HG02642 (cell line): ENCODE results near the gene RBSN.
A peak's percentile ranks its signal among the peaks of the same experiment; 100 is the strongest.
"Not testable (repeated sequence)": the region's sequence is repeated elsewhere in the genome, so short reads cannot be mapped to it uniquely, and the experiment has no call there.

Source experiments
- ATAC-seq: cut with Tn5 transposase; IDR thresholded peaks from one replicate; pipeline ENCODE4 v1.9.1; 2021; ENCODE audit warnings: mild to moderate bottlenecking; ENCODE audit not compliant: unreplicated experiment, poor library complexity

Gene RBSN

DNA sequence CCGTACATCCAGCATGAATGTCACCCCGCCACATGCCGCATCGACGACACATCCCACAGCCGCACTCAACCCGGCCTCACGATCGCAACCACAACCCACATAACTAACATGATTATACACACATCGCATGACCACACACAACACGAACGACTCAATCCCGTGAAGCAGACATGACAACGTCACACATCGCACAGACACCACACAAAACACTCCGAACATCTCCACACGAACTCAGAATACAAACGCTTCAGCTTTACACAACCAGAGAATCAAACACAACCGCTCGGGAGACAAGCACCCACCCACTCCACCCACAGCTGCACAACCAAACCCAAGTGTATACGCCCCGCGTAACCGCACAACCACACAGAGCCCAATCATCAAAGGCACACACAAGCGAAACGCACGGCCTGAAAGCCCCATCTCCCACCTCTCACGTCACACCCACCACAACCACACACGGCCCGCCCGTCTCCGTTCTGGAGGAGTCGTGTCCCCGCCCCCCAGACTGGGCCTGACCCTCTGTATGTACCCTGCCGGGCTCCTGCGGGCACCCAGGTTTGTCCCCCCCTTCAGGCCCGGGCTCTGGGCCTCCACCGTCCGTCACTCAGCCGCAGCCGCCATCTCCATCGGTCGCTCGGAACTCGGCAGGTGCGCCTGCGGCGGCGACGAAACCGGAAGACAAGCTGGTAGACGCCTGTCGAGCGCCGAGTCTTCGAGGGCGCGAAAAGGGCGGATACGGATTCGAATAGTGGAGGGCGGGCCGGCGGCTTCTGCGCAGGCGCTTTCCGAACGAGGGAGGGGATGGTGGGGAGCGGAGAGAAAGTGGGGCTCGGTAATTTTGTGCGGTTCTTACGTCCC lies at the start of gene RBSN:
RBSN (minus strand) TSS at position 646 of the 861 bp plus-strand sequence. CDS start 3,028 bp downstream, outside the sequence.
- peak; percentile 92 for ATAC-seq

DNA sequence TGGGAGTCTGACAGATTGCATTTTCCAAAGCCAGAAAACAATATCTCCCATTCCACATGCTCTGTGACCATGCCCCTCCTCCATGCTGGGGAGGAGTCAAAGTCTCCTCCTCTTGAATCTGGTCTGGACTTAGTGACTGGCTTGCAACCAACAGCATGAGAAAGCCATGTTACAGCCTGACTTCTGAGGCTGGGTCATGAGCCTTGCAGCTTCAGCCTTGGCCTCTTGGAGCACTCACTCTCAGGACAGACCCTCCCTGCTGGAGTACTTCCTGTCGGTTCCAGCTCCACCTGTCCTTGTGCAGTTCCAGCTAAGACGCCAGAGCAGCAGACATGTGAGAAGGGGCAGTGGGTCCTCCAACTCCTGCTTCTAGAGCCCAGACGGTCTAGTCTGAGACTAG lies 49.7 kb upstream of the RBSN start:
- ATAC-seq = no peak

DNA sequence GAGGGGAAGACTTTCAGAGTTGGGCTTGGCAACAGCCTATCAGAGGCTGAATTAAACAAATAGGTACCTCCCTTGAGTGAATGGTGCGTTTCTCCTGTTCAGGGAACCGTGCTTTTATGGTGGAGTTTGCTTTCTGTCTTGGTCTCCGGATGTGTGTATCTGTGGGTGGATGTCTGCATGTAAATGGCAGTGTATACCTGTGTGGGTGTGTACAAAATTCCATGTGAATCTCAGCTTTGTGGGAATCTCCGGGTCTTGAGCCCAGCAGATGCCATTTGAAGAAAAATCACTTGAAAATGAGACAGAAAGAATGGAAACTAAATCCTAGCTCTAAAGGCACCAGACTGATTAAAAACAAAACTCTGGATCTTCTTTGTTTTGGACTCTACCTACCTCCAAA lies 37.9 kb upstream of the RBSN start:
- ATAC-seq = not testable (repeated sequence)

DNA sequence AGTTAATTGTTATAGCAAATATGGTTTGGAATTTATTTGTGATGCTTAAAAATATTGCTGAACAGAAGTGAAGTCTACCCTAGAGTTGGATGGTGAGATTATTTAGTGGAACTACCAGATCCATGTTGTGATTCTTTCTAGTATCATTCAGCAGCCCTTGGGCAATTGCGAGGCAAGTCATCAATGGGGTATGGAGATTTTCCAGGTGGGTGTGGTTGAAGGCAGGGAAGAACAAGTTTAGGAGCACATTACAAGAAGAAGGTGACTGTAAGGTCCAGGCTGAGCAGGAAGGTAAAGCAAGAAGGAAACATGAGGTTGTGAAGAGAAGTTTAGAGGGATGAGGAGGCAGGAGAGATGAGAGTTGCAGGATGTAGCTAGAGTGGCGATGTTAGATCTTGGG lies 36.0 kb upstream of the RBSN start:
- ATAC-seq = not testable (repeated sequence)

DNA sequence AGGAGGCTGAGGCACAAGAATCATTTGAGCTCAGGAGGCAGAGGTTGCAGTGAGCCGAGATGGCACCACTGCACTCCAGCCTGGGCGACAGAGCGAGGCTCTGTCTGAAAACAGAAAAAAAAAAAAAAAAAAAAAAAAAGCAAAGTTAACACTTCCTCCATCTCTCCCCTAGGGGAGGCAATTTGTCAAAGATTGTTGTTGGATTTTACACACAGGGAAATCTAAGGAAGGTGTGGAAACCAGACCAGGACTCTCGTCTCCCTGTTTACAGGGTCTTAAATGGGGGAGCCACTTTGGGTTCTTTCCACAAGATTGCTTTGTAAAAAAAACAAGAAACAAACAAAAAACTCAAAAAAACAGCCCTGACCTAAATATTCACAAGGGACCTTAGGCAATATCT lies 29.5 kb upstream of the RBSN start:
- ATAC-seq = not testable (repeated sequence)

DNA sequence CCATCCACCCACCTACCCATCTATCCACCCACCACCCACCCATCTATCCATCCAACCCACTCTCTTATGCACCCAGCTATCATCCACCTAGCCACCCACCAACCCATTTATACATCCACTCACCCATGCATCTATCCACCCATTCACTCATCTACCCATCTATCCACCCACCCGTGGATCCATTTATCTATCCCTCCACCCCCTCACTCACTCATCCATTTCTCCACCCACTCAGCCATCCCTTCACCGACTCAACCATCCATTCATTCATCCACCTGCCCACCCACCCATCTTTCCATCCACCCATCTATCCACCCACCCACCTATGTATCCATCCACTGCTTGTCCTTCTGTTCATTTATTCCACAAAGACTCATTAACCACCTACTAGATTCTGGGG lies 28.0 kb upstream of the RBSN start:
- not testable (repeated sequence) for ATAC-seq

DNA sequence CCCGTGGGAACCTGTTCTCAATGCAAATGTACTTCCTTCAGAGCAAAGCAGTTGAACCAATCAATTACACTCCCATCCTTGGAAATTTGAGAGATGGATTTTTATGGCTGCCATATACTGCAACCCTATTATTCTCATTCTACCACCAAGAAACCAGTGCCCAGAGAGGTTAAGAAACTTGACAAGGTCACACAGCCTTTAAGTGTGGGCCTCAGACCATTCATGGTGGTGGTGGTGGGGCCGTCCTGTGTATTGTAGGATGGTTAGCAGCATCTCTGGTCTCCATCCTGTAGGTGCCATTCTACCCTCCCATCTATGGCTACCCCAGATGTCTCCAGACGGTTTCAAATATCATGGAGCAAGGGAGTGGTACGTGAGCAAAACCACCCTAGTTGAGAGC lies 23.4 kb upstream of the RBSN start:
- ATAC-seq = no peak

DNA sequence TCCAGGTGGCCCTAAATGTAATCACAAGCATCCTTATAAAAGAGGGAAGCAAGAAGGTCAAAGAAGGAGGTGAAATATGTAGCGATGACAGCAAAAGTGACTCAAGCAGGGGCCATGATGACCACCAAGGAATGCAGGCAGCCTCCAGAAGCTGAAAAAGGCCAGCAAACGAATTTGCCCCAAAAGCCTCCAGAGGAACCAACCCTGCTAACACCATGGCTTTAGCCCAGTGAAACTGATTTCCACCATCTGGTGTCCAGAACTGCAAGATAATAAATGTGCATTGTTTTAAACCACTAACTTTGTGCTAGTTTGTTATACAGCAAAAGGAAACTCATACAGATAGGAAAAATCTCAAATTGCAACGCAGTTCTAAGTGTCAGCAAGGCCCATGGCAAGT lies 23.0 kb upstream of the RBSN start:
- ATAC-seq = no peak

DNA sequence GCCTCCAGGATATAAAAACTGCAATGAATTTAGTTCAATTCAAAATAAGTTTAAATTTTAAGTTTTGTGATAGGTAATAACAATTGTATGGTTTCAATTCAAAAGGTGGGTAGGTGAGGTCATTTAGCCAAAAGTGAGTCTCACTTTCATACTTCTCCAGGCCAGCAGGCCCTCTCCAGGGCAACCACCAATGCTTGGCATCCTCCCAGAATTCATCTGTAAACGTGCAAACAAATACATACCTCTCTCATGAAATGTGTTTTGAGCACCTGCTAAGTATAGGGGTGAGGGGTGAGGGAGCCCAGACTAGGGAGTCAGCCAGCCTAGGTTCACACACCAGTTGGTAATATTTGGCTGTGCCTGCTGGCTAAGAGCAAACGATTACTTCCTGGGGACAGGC lies 22.0 kb upstream of the RBSN start:
- no peak for ATAC-seq

DNA sequence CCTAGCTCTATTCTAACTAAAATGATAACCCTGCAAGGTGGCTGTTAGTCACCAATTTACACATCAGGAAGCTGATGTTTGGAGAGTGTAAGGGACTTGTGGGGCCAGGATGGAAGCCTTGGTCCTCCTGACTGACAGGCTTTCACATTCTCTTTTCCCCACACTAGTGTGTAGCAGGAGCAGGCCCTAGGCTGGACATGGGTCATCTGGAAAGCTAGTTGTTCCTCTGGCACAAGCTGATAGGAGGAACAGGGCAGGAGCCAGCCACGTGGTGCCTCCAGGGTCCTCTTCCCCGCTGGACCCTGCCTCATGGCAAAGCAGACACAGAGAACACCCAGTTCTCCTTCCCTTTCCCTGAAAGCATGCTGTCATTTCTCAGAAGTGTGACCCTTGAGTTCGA lies 18.1 kb upstream of the RBSN start:
- no peak for ATAC-seq

DNA sequence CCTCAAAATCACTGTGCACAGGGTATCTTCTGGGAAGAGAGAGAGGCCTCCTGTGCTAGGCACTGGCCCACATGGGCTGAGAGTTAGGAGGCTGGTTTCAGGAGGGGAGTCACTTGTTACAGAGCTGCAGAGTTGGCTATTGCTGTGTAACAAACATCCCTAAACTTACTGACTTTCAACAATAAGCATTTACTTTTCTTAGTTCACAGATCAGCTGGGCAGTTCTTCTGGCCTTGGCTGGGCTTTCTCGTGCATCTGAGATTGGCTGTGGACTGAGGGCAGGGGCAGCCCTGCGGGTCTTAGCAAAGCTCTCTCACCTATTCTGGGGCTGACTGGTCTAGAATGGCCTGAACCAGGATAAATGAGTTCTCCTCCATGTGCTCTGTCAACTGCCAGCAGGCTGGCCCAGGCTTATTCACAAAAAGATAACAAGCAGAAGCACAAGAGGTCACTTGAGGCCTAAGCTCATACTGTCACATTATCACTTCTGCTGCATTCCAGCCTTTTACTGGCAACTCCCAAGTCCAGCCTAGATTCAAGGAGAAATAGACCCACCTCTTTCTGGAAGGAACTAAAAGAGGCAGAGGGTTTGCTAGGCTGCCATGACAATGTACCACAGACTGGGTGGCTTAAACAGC lies 17.2 kb upstream of the RBSN start:
- ATAC-seq = no peak

DNA sequence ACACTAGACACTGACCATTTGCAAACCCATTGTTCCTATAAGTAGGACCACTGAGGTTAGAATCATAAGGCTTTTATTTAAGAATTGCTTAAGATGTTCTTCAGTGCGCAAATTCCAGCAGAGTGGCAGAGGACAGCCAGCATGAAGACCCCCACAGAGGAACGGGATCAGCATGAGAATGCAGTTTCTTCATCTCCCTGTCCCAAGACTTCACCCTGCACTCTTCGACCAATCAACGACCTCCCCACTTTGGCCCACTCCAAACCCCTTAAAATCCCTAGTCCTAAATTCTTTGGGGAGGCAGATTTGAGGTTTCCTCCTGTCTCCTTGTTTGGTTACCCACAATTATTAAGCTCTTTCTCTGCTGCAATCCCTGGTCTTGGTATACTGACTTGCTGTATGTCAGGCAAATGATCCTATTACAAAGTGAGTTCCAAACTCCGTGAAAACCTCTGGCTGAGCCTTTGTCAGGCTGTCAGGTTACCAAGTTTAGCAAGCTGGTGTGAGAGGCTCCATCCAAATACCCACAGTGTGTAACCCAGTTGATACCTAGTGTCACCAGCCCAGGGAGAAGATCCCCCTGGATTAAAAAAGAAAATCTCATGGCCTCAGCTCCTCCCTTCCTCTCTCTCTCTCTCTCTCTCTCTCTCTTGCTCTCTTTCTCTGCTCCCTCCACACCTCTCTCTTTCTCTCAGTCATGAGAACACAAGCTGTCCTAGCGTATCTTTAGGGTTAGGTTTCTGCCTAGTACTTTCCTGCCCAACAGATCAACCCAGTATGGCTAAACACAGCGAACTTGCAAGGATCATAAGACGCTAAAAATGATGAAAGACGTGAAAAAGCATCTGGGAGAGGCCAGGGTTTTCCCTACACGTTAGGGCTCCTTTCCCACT lies 15.8 kb upstream of the RBSN start:
- ATAC-seq = no peak

DNA sequence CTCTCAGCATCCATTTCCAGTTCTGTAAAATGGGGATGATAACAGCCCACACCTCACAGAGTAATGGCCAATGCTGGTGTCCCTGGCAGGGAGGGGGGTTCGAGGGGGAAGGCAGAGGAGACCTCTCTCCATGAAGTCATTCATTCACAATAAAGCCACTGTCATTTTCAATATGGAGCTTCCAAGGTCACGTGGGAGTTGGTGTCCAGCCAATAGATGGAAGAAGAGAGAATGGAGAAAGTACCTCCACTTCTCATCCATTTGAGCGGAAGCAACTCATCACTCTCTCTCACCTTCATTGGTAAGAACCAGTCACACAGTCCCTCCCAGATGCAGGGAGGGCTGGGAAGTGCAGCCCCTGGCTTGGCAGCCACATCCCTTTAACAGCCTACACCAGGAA lies 14.9 kb upstream of the RBSN start:
- no peak for ATAC-seq

DNA sequence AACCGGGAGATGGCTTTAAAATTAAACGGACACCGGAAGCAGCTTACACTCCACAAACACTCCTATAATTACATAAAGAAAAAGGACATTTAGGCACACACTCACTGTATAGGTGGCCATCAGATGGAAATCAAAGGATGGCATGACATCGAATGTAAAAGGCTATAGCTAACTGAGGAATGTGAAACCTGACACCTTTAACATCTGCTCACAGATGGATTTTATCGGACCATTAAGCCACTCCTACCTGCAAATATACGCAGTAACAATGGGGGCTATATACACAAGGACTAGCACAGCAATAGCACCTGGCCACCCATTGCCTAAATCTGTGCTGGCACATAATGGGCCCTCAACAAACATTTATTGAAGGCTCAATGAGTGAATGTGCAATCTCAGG lies 14.5 kb upstream of the RBSN start:
- no peak for ATAC-seq

DNA sequence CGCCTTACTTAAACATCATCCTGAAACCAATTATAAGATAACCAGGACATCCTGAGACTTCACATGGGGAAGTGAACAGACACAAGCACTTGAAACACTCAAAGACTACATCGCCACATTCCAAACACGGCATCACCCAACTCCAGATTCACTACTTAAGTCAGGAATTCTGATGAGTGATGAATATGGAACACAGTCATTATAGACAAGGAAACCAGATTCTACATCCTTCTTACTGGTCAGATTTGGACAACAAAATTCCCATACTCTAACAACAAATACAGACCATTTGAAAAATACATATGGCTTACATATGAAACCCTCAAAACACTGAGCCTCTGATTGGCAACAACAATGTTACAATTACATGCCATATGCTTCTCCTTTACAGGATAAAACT lies 13.1 kb upstream of the RBSN start:
- ATAC-seq = no peak

DNA sequence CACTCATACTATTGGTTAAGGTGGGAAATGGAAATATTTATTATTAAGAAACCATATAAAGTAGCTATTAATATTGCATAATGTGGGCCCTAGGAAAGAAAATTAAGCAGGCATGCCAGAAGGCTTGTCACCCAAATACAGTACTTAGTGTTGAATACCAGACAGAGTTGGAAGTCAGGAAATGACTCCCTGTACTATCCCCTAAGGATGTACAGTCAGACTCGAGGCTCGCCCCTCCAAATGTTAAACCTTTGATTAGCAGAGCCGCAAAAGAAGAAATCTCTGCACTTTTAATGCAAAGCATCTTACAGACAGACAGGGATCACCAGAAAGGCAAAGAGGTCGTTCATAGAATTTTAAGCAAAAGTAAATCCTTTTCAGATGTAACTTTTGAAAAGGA lies 11.3 kb upstream of the RBSN start:
- ATAC-seq = no peak

DNA sequence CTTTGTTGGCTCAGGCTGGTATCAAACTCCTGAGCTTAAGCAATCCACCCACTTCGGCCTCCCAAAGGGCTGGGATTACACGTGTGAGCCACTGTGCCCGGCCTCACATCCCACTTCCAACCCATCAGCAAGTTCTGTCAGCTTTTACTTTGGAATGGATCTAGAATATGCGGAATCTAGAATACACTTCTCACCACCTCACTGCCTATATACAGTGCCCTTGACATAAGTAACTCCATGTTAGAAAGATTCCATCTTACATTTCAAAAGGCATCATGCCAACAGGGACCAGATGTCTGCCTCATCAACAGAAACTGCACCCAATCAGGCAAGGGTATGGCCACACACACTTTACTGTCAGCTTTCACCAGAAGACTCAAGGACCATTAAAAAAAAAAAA lies 9.9 kb upstream of the RBSN start:
- no peak for ATAC-seq

DNA sequence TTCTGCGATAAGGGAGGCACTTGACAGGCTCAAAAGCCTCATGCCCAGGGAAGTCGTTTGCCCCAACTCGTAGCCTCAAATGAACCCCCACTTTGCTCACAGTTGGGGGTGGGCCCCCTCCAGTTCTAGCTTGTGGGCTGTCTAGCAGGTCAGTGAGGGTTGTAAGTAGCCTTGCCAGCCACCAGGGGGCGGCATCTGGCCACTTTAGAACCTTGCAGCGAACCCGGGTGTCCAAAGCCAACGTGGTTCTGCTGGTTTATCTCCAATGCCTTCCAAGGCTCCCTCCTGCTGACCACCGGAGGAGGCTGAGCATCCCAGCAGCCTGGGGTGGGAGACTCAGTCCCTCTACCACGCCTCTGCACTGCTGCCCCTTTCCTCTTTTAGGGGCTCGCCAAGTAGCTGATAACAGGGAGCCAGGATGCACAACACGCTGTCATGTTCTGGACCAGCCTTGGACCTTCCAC lies 9.2 kb upstream of the RBSN start:
- ATAC-seq = peak; percentile 85

DNA sequence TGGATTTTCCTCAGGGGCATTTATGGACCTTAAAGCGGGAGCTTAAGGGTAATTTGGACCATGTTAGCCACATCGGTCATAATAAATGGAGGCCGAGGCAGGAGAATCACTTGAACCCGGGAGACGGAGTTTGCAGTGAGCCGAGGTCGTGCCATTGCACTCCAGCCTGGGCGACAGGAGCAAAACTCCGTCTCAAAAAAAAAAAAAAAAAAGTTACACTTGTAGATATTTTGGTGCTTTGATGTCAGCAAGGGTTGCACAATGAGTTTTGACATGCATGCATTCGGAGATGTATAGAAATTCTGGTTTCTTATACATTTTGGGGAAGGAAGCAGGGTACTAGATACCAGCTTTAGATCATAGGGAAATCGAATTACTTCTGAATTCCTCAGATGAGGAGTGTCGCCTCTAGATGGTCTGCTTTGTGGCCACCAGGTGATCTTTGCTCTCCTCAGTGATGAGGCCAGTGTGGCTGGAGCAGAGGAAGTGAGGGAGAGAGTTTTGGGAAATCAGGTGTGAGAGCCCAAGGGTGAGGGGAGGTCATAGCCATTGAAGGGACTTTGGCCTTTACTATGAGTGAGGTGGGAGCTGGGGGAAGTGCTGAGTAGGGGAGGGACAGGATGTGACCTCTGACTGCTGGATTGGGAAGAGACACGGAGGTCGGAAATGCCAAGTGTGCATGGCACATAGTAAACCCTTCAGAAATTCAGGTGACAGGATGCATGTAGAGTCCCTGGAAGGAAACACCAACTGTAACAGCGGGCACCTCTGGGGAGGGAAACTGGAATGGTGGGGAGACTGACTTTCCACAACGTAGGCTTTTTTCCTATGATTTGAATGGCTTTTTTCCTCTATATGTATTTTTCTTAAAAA lies 8.4 kb upstream of the RBSN start:
- ATAC-seq = no peak

DNA sequence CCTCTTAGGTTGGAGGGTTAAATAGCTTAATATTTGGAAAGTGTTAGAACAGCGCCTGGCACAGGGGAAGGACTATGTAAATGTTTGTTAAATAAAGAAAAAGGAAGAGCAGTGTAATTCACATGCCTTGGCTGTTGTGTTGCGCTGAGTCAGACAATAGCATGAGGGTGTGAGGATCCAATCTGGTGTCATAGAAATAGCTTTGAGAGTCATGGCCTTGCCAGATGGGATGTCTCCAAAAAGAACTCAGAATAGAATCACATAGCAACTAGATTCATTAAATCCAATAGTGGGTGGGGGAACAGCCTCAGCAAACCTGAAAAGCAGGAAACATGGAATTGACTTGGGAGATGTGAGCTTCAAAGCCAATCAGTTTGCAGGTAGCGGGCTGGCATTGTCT lies 3.9 kb upstream of the RBSN start:
- no peak for ATAC-seq
